ENCODE results near the gene LRIT3. TPM values are rescaled to one million over a fixed set of nuclear protein-coding genes. Genes with fewer than 3 reads are reported as not detected.

LRIT3 gene
- total and polyA plus RNA-seq, 2 of the 4 experiments (the other 2 are of a cell fraction) = 0.02 TPM; not detected in 1

GRCh38 chr4:109915385-109916026 is 67.6 kb downstream of the LRIT3 start:
- POLR2A ChIA-PET (ENCODE audit: unreplicated experiment) = no interaction called here
- Histone ChIP-seq H2BK5ac (ENCODE audit: low read depth, low read length, poor library complexity, severe bottlenecking) (no peak overlapping the region), H3K4me3 (ENCODE audit: insufficient read depth, low read depth, low read length) (no peak overlapping the region), H4K8ac (ENCODE audit: low read depth in 2 of 2, low read length in 2 of 2) (no peak overlapping the region), H3K4ac (ENCODE audit: low read depth, low read length) (no peak overlapping the region), H3K56ac (ENCODE audit: extremely low read depth, insufficient read depth, low read length) (no peak overlapping the region), H4K20me1 (ENCODE audit: insufficient read depth, low read length) (no peaks in the 10 kb centered on the region), H3K9me1 (ENCODE audit: insufficient read depth, low read length) (no peaks in the 10 kb centered on the region; the same call in 1 of the 2 replicates), H2BK15ac (ENCODE audit: low read depth, low read length) (no peak overlapping the region), H3K14ac (replicated peaks; ENCODE audit: low read depth, low read length) (no peak overlapping the region), H3K36me3 (ENCODE audit: control insufficient read depth, insufficient read depth, low read length) (no peaks in the 10 kb centered on the region), H3K4me2 (ENCODE audit: low read depth, low read length) (no peak overlapping the region), H3K79me1 (ENCODE audit: low read depth in 1 of 2, low read length in 2 of 2) (no peaks in the 10 kb centered on the region), H3K23ac (ENCODE audit: low read depth, low read length) (no peak overlapping the region), H3K18ac (ENCODE audit: low read depth, low read length) (no peak overlapping the region), H2BK20ac (ENCODE audit: low read depth, low read length) (no peak overlapping the region), H3K27me3 (ENCODE audit: control insufficient read depth, insufficient read depth, low read length) (no peaks in the 10 kb centered on the region), H2AK9ac (replicated peaks; ENCODE audit: low read depth, low read length, poor library complexity) (no peak overlapping the region), H2AK5ac (ENCODE audit: low read depth, low read length) (no peak overlapping the region), H2BK120ac (ENCODE audit: low read depth, low read length) (no peak overlapping the region), H2AFZ (replicated peaks; ENCODE audit: low read length, poor library complexity) (no peak overlapping the region), H3K9ac (ENCODE audit: low read depth, low read length) (no peak overlapping the region), H3K27ac (ENCODE audit: insufficient read depth, low read length) (no peak overlapping the region), H3K9me3 (ENCODE audit: control insufficient read depth, insufficient read depth, low read length) (no peaks in the 10 kb centered on the region), H3K4me1 (ENCODE audit: control insufficient read depth, insufficient read depth, low read length) (no peaks in the 10 kb centered on the region), H4K91ac (ENCODE audit: insufficient read depth, low read depth, low read length) (no peak overlapping the region), H4K5ac (ENCODE audit: low read depth, low read length) (no peak overlapping the region)
- no TSS peak for BruUV-seq (replicated peaks)
- CTCF ChIA-PET = no interaction called here
- dilution Hi-C loops (cut with HindIII; ENCODE audit: low sequenced_read_pairs, unreplicated experiment) = no loop called here
- ATAC-seq (ENCODE audit: low read depth) = no peak
- in situ Hi-C loops (cut with MboI; ENCODE audit: low sequenced_read_pairs) = no loop called here
- intact Hi-C loops (cut with micrococcal nuclease) = no loop called here
- TF ChIP-seq RFX5 (IDR thresholded peaks at IDR 0.05; ENCODE audit: low read depth, low read length) = no peak
- no peak for TF ChIP-seq SMC3 (IDR thresholded peaks at IDR 0.05; ENCODE audit: low read depth, low read length)
- no peak for TF ChIP-seq MXI1 (IDR thresholded peaks at IDR 0.05; ENCODE audit: borderline replicate concordance, low read depth, low read length)
- TF ChIP-seq MAFK (IDR thresholded peaks at IDR 0.05; ENCODE audit: low read depth, low read length) = no peak
- no peak for TF ChIP-seq NFE2L2 (IDR thresholded peaks at IDR 0.05; ENCODE audit: low read depth, low read length)
- TF ChIP-seq BHLHE40 (IDR thresholded peaks at IDR 0.05; ENCODE audit: low read depth, low read length) = no peak
- no peak for TF ChIP-seq FOS (IDR thresholded peaks at IDR 0.05; ENCODE audit: low read depth, low read length)
- TF ChIP-seq CTCF (conservative IDR thresholded peaks at IDR 0.05; ENCODE audit: low read depth, low read length) = no peak
- TF ChIP-seq RCOR1 (IDR thresholded peaks at IDR 0.05; ENCODE audit: insufficient replicate concordance, low read length) = no peak
- TF ChIP-seq CHD1 (IDR thresholded peaks at IDR 0.05; ENCODE audit: low read depth, low read length) = no peak
- TF ChIP-seq ELK1 (IDR thresholded peaks at IDR 0.05; ENCODE audit: borderline replicate concordance, low read depth, low read length) = no peak
- no peak for TF ChIP-seq POLR2A (IDR thresholded peaks at IDR 0.05; ENCODE audit: low read depth, low read length)
- TF ChIP-seq RAD21 (IDR thresholded peaks at IDR 0.05; ENCODE audit: low read length) = no peak
- TF ChIP-seq CEBPB (IDR thresholded peaks at IDR 0.05; ENCODE audit: low read depth, low read length) = no peak
- no CpG with 5 or more reads among the region's 8 CpGs for WGBS, 2 experiments (ENCODE audit: extremely low coverage in 2 of 2, insufficient read length in 1 of 2)
- no peak for DNase-seq
